Measurements from ENCODE around the gene GNG2.

GNG2 gene

DNA sequence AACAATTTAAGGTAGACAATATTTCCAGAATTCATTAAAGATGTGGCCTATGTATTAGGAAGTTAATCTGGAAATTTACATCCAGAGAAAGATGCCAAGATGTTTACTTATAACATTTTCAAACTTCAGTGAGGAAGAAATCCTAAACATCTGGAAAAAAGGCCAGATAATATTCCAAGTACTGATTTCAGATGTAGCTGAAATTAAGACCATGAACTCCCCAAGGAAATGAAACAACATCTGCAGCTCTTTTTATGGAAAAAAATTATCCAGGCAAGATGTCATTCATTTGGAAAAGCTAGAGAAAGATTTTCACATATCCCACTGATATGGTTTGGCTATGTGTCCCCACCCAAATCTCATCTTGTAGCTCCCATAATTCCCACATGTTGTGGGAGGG, 35.0 kb downstream of the GNG2 start:
- no peak for DNase-seq

GRCh38 chr14:51897791-51898355, 37.5 kb downstream of the GNG2 start:
- no peak for DNase-seq

DNA sequence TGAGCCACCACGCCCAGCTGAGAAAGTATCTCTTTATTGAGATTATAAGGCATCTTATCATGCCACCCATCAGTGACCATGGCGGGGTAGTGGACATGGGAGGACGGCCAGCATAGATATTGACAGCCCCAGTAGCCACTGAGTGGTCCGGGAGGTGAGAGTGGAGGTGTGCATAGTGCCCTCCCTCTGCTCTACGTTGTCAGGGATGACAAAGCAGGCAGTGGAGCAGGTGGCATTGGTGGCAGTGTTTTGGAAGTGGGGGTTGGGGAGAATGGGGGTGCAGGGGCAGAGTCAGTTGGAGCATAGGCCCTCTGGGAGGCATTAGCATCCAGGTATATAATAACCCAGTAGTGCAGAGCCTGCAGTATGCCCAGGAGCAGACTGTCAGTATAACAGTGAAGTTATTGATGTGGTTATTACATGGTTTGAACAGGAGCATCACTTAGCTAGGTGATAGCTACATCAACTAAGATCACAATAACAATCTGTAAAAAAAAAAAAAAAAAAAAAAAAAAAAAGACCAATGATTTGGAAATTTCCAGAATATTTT, 41.1 kb downstream of the GNG2 start:
- DNase-seq: peak; percentile 48

DNA sequence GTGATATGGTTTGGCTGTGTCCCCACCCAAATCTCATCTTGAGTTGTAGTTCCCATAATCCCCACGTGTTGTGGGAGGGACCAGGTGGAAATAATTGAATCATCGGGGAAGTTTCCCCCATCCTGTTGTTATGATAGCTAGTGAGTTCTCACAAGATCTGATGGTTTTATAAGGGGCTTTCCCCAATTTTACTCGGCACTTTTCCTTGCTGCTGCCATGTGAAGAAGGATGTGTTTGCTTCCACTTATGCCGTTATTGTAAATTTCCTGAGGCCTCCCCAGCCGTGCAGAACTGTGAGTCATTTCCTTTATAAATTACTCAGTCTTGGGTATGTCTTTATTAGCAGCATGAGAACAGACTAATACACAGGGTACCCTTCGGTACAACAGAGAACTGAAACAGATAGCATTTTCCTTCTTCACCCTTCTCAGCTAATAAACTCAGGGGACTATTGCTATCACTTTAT, 45.3 kb downstream of the GNG2 start:
- peak; percentile 77 for DNase-seq

GRCh38 chr14:51908086-51908485, 47.7 kb downstream of the GNG2 start:
- no peak for DNase-seq

GRCh38 chr14:51912112-51912786, 51.8 kb downstream of the GNG2 start:
- DNase-seq: no peak

GRCh38 chr14:51914310-51914709, 53.9 kb downstream of the GNG2 start:
- no peak for DNase-seq

- no peak for DNase-seq
These were observed 56.8 kb downstream of the GNG2 start for GRCh38 chr14:51917193-51917592.

DNA sequence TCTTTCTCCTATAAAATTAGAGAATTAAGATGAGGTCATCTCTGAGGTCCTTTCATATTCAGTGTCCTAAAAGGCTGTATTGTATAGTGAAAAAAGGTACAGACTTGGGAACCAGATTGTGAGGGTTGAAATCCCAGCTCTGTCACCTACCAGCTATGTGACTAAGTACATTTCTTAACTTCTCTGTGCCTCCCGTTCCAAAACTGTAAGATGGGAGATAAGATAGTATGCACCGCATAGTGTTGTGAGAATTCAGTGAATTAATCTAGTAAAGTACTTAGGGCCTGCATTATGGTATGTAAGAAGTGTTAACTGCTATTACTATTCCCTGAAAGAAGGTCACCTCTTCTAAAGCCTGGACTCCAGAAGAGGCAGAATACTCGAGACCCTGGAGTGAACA, 60.6 kb downstream of the GNG2 start:
- no peak for DNase-seq

DNA sequence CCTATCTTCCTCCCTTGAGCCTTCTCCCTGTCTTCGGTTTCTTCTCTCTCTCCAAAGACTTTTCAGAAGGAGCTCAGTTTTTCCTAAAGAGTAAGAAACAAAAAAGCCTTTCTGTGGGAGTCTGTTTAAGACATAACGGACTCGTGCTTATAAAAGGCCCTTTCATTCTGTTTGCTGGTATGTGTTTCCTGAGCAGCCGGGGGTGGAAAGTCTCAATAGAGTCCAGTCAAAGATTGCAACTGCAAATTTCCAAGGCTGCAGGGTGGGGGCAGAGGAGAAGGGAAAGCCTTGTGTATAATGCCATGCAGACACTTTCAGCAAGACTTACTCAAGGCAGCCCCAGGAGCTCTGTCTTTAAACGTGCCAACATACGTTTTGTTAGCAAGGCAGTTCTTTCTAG, 62.2 kb downstream of the GNG2 start:
- no peak for DNase-seq

- no peak for DNase-seq
These were observed 64.2 kb downstream of the GNG2 start for GRCh38 chr14:51924600-51924999.

GRCh38 chr14:51925980-51926379, 65.6 kb downstream of the GNG2 start:
- no peak for DNase-seq

- no peak for DNase-seq
These were observed 66.0 kb downstream of the GNG2 start for GRCh38 chr14:51926449-51926848.

DNA sequence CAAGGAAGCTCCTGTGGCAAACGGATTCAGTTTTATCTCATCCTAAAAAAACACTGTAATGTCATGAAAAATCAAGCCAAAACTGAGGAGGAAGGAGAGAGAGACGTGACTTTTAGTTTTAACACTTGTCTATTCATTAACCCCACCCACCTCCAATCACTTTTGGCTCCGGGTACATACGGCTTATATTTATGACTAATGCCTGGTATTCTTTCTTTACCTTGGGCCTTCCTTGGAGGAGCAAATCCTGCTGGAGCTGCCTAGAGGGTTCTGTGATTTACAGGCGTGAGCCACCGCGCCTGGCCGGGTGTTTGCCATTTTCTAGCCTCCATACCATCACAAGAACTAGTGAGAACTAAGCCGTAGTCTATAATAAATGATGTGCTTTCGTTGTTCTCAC, 68.2 kb downstream of the GNG2 start:
- no peak for DNase-seq

- no peak for DNase-seq
These were observed 68.8 kb downstream of the GNG2 start for GRCh38 chr14:51929166-51929565.

DNA sequence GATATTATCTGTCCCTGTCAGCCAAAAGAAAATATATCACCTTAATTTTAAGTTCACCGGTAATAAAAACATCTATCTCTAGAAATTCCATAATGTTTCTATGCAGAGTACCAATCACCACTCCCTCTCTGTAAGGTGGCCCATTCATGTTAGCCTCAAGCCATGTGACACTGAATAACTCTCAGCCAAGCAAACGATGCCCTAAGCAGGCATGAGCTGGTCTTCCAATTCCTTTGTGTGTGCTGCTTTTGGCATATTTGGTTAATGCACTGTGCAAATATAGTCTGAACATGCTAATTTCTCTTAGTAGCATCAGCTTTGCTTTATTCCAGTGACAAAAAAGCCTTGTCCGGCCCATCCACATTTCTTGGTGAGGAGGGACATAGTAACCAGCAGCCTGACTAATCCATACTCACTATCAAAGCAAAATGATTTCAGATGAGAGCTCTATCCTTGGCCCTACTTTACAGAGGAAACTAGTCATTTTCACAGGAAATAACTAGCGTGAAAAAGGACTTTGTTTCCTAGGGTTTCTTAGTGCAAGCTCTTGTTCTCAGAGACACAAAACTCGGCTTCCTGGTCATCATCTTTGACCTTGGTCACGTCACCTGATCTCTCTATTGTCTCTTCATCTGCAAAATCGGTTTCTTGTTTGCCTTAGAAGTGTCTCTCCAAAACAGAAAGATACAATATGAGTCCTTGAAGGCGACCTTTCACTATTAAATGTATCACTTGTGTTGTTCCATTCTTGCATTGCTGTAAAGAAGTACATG, 69.7 kb downstream of the GNG2 start:
- DNase-seq: no peak

DNA sequence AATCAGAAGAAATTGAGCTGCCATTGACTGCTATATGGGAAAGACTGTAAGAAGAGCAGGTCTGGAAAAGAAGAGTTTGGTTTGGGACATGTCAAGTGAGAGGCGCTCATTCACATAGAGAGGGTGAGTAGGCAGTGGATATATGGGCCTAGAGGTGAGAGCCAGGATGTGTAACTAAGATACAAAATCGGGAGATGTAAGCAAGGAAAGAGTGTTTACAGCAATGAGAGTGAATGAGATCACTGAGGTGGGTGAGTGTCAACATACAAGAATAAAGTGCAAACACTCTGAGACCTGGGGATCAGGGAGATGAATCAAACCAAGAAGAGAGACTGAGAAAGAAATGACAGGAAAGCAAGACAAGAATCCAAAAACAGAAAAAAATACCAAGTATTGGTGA, 70.9 kb downstream of the GNG2 start:
- DNase-seq: no peak

- no peak for DNase-seq
These were observed 72.8 kb downstream of the GNG2 start for GRCh38 chr14:51933191-51933590.

GRCh38 chr14:51938137-51938536, 77.7 kb downstream of the GNG2 start:
- no peak for DNase-seq

DNA sequence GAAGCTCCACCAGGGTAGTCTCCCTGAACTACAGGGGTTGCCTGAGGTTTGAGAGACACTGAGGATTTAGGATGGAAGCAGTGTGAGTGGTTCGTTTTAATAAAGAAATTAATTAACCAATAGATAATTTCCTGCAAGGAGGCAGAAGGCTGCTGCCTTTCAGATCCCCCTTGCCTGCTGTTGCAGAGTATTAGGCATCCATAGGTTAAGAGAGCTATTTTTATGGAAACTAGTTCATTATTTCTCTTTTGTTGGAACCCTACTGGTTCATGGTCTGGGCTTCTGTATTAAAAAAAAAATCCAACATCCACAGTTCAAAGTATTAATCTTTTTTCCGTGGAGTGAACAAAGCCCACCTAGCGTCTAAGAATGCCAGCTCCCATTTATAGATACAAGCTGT, 78.4 kb downstream of the GNG2 start:
- DNase-seq: no peak

GRCh38 chr14:51939226-51939625, 78.8 kb downstream of the GNG2 start:
- DNase-seq: no peak

DNA sequence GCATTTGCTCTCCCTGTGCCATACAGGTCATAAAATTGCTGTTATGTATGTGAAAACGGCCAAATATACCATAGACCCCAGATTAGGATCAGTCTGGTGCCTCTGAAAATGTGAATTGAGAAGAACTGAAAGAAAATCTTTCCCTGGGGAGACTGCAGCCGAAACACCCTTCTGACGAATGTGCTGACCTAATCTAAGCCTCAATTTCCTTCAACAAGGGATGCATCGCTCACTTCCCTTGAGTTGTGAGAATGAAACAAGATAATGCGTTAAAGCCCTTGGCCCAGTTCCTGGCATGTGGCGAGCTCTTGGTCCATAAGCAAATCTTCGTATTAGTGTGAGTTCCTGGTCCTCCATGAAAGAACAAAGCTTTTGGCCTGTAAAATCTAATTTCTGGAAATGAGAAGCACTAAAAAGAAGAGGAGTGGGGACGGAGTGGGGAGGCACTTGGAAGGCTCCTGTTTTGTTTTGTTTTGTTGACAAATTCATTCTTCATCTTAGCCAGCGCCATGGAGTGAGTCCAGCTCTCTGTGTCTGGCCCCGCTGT, 79.4 kb downstream of the GNG2 start:
- no peak for DNase-seq

DNA sequence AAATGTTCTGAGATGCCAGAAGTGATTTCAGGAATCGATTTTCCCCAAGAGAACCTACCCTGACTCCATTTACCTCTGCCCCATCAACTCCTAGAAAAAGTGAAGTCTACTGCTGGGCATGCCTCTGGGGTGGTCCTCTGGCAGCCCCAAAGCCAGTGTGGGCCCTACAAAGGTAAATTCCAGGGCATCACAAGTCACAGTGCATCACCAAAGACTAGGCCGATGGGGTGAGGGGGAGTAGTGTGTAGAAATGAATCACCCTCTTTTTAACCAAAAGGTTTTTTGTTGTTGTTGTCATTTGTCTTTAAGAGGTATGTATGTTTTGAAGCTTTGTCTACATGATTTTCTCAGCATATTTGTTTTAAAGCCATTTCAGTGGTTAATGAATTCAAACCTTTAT, 82.6 kb downstream of the GNG2 start:
- no peak for DNase-seq

DNA sequence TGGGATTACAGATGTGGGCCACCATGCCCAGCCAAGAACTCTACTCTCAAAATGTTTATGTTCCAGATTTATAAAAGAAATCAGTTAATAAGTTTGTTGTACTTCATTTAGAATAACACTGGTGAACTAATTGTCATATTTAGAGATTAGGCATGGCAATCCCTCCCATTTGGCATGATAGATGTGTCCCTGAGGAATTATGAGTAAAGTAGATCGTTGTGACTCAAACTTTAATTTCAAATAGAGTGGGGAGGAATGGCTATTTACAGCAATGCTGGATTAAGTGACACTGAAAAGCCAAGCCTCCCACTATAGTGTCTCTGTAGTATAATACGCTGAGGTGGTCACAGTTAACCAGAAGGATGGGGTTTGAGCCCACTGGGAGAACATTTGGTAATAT, 89.6 kb downstream of the GNG2 start:
- no peak for DNase-seq

All from CD4-positive, alpha-beta T cell treated with Interleukin-12 subunit alpha and Interleukin-12 subunit beta, for 1 hour (primary cell).